ENCODE results near the gene NETO2. TPM values are rescaled to one million over a fixed set of nuclear protein-coding genes. Genes with fewer than 3 reads are reported as not detected.
A peak's percentile ranks its signal among the peaks of the same experiment; 100 is the strongest.

Gene NETO2
- total and polyA plus RNA-seq, 2 of the 13 experiments (the other 11 are each of a cell fraction or from before 2014, with no cell fraction given), result 8.2 to 13.5 TPM

- no peak; the same call in 1 of the 2 replicates for TF ChIP-seq ARID4A (CRISPR knock-in tag; IDR thresholded peaks at IDR 0.05; ENCODE audit: borderline replicate concordance)
- TF ChIP-seq ZNF790 (CRISPR knock-in tag; IDR thresholded peaks at IDR 0.05; ENCODE audit: borderline replicate concordance), result no peak
- TF ChIP-seq ZNF691 (CRISPR knock-in tag; IDR thresholded peaks at IDR 0.05; ENCODE audit: borderline replicate concordance, low read depth), result 0 out of 2 replicates have a peak, but pooled peaks have one; percentile 74
- TF ChIP-seq ZNF639 (CRISPR knock-in tag; conservative IDR thresholded peaks at IDR 0.05), result no peak
- TF ChIP-seq CTCF (CRISPR knock-in tag; IDR thresholded peaks at IDR 0.05), result peak; percentile 75
- TF ChIP-seq ZFP1 (CRISPR knock-in tag; IDR thresholded peaks at IDR 0.05), result no peak
- TF ChIP-seq POLR2A (IDR thresholded peaks at IDR 0.05; ENCODE audit: insufficient read depth in 1 of 2, low read depth in 2 of 2, low read length in 2 of 2), result no peak; a peak in 1 of 4 replicates
- TF ChIP-seq ZNF556 (CRISPR knock-in tag; IDR thresholded peaks at IDR 0.05; ENCODE audit: borderline replicate concordance), result 0 out of 2 replicates have a peak, but pooled peaks have one; percentile 39
- TF ChIP-seq ZNF619 (CRISPR knock-in tag; IDR thresholded peaks at IDR 0.05), result 0 out of 2 replicates have a peak, but pooled peaks have one; percentile 43
- TF ChIP-seq HOXA3 (CRISPR knock-in tag; IDR thresholded peaks at IDR 0.05), result peak; percentile 81
- TF ChIP-seq RAD21 (CRISPR knock-in tag; IDR thresholded peaks at IDR 0.05), result peak; percentile 95
- TF ChIP-seq REL (CRISPR knock-in tag; conservative IDR thresholded peaks at IDR 0.05), result no peak; the same call in 1 of the 2 replicates
- TF ChIP-seq TBX2 (CRISPR knock-in tag; IDR thresholded peaks at IDR 0.05; ENCODE audit: borderline replicate concordance), result peak; percentile 52
- TF ChIP-seq HOXA9 (CRISPR knock-in tag; IDR thresholded peaks at IDR 0.05; ENCODE audit: borderline replicate concordance), result peak; percentile 53; the same call in 1 of the 2 replicates
- TF ChIP-seq RBAK (CRISPR knock-in tag; IDR thresholded peaks at IDR 0.05), result no peak
- peak; percentile 80 for TF ChIP-seq MAX (IDR thresholded peaks at IDR 0.05)
- no peak for TF ChIP-seq ETV6 (CRISPR knock-in tag; conservative IDR thresholded peaks at IDR 0.05)
- no peak for TF ChIP-seq ZBTB37 (CRISPR knock-in tag; IDR thresholded peaks at IDR 0.05)
- TF ChIP-seq IRX3 (CRISPR knock-in tag; IDR thresholded peaks at IDR 0.05; ENCODE audit: borderline replicate concordance, low read depth), result 0 out of 2 replicates have a peak, but pooled peaks have one; percentile 76
Measured at GRCh38 chr16:47142821-47143676, 696 bp downstream of the NETO2 start (continued).

All from HepG2 (cell line).